Measurements from ENCODE around the gene PAK4. TPM values are rescaled to one million over a fixed set of nuclear protein-coding genes. Genes with fewer than 3 reads are reported as not detected.

Gene PAK4
- total RNA-seq, 1 experiment from 2014 or later, result 63.1 TPM

DNA sequence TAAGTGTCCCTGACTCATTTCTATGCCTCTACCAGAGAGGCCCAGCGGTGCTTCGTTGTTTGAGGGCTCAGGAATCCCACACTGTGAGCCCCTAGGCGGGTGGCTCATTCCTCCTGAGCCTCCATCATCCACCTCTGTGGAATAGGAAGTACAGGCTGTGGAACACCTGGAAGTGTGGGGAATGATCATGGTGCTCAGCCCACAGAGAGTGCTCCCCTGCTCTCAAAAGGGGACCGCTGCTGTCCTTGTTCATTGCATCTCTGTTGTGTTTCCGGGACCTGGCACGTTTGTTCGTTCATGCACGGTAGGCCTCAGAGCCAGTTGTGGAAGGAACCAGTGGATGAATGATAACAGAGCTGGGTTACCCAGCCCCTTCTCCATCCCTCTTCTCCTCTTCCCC lies 40.2 kb upstream of the PAK4 start:
- no peak overlapping the region for H3K4me2 ChIP-seq (ENCODE audit: insufficient read depth, insufficient read length, low read length)
- H2BK15ac ChIP-seq (ENCODE audit: low read depth, low read length), result no peak overlapping the region
- H2AFZ ChIP-seq (ENCODE audit: low read length), result no peak overlapping the region
- no peak overlapping the region for H3K18ac ChIP-seq (ENCODE audit: insufficient read length, low read depth, low read length)
- no peak for DNase-seq
- no peak overlapping the region for H3K56ac ChIP-seq (ENCODE audit: insufficient read length, low read depth, low read length)
- H2BK20ac ChIP-seq (ENCODE audit: low read depth, low read length, poor library complexity, severe bottlenecking), result no peak overlapping the region
- no peak overlapping the region for H2BK12ac ChIP-seq (ENCODE audit: insufficient read length, low read depth, low read length)
- WGBS (ENCODE audit: extremely low coverage, insufficient read length, low lambda C conversion rate), result no CpG with 5 or more reads among the region's 8 CpGs
- no peaks in the 10 kb centered on the region for H3K79me2 ChIP-seq (ENCODE audit: insufficient read depth, low read length)
- H4K5ac ChIP-seq (ENCODE audit: insufficient read length, low read depth, low read length), result no peak overlapping the region
- H4K20me1 ChIP-seq (ENCODE audit: control insufficient read depth, insufficient read depth, insufficient read length), result no peaks in the 10 kb centered on the region
- no peak overlapping the region for H3K9ac ChIP-seq (ENCODE audit: extremely low read depth, insufficient read length, low read length)
- H3K4me1 ChIP-seq (ENCODE audit: insufficient read depth, low read length), result no peaks in the 10 kb centered on the region
- Mint-ChIP-seq H3K36me3 (ENCODE audit: insufficient read depth in 1 of 3, low read depth in 3 of 3) (no peaks in the 10 kb centered on the region), H3K4me3 (peak overlapping the region in 1 of 2 experiments; percentile 85; a peak in 3 of 5 replicates), H3K27ac (no peak overlapping the region), H3K27me3 (ENCODE audit: low read depth) (peaks cover 91% of the 10 kb centered on the region), H3K9me3 (no peaks in the 10 kb centered on the region; a peak in 2 of 5 replicates), H3K4me1 (peaks cover 16 to 20% of the 10 kb centered on the region in 2 experiments)
- H2BK120ac ChIP-seq (ENCODE audit: low read depth, low read length, poor library complexity, severe bottlenecking), result no peak overlapping the region
- H3K14ac ChIP-seq (ENCODE audit: insufficient read depth, low read length), result no peak overlapping the region
- H3K27ac ChIP-seq (ENCODE audit: insufficient read length, low read depth, low read length), result no peak overlapping the region
- no peak overlapping the region for H2BK5ac ChIP-seq (ENCODE audit: insufficient read length, low read length)
- H4K8ac ChIP-seq (replicated peaks; ENCODE audit: insufficient read length, low read depth, low read length), result no peak overlapping the region
- no peaks in the 10 kb centered on the region for H3K79me1 ChIP-seq (ENCODE audit: insufficient read depth, low read depth, low read length, poor library complexity, severe bottlenecking)
- H3K27me3 ChIP-seq (ENCODE audit: insufficient read depth, low read length), result peaks cover 16% of the 10 kb centered on the region; the same call in 1 of the 2 replicates
- no peak overlapping the region for H2AK5ac ChIP-seq (ENCODE audit: insufficient read length, low read length)
- H3K23me2 ChIP-seq (ENCODE audit: insufficient read length, low read depth, low read length, poor library complexity, severe bottlenecking), result peaks cover 8% of the 10 kb centered on the region
- H3K23ac ChIP-seq (ENCODE audit: insufficient read length, low read depth, low read length), result no peak overlapping the region
- TF ChIP-seq, protein P1, sequence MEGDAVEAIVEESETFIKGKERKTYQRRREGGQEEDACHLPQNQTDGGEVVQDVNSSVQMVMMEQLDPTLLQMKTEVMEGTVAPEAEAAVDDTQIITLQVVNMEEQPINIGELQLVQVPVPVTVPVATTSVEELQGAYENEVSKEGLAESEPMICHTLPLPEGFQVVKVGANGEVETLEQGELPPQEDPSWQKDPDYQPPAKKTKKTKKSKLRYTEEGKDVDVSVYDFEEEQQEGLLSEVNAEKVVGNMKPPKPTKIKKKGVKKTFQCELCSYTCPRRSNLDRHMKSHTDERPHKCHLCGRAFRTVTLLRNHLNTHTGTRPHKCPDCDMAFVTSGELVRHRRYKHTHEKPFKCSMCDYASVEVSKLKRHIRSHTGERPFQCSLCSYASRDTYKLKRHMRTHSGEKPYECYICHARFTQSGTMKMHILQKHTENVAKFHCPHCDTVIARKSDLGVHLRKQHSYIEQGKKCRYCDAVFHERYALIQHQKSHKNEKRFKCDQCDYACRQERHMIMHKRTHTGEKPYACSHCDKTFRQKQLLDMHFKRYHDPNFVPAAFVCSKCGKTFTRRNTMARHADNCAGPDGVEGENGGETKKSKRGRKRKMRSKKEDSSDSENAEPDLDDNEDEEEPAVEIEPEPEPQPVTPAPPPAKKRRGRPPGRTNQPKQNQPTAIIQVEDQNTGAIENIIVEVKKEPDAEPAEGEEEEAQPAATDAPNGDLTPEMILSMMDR (conservative IDR thresholded peaks at IDR 0.05), result no peak
- H4K91ac ChIP-seq (ENCODE audit: insufficient read length, low read depth, low read length), result no peak overlapping the region
- H3K4ac ChIP-seq (ENCODE audit: low read depth, low read length), result no peak overlapping the region
- H3T11ph ChIP-seq (ENCODE audit: low read length), result no peak overlapping the region
- H3K9me3 ChIP-seq (ENCODE audit: control insufficient read depth, low read depth, low read length), result no peaks in the 10 kb centered on the region

Measured in H9 (cell line).